MCF 10A (cell line): ENCODE measurements around the gene LACTB. TPM values are rescaled to one million over a fixed set of nuclear protein-coding genes. Genes with fewer than 3 reads are reported as not detected.

Source experiments
- BruUV-seq: library from RNA; stranded (reverse); fragments of 400-500 nt; replicated peaks from 2 replicates; lab custom pipeline; 2021; lab: Mats Ljungman, UMichigan
- CTCF ChIA-PET: fragments of 300-600 bp; sonication (Branson Sonifier 250); formaldehyde crosslinking; extraction: SDS; loops from one replicate; lab custom pipeline; 2021; ENCODE audit warnings: antibody characterized with exemption, inconsistent platforms; lab: Yijun Ruan, JAX
- POLR2A ChIA-PET: fragments of 300-600, 350-650 bp; sonication (Branson Sonifier 250); formaldehyde crosslinking; extraction: SDS; loops from one replicate; lab custom pipeline; 2020; ENCODE audit warnings: antibody characterized with exemption, inconsistent platforms; lab: Yijun Ruan, JAX
- DNase-seq: peaks from one replicate; pipeline ENCODE4 v3.0.0-alpha.2; 2018; ENCODE audit not compliant: unreplicated experiment
- H3K27ac Mint-ChIP-seq: one replicate; pipeline ENCODE4 v1.8.0; 2022; ENCODE audit warnings: mild to moderate bottlenecking, low read depth, mixed read lengths; ENCODE audit not compliant: unreplicated experiment
- H3K27me3 Mint-ChIP-seq: one replicate; pipeline ENCODE4 v1.8.0; 2022; ENCODE audit warnings: mixed read lengths; ENCODE audit not compliant: insufficient read depth, unreplicated experiment
- H3K36me3 Mint-ChIP-seq: one replicate; pipeline ENCODE4 v1.8.0; 2022; ENCODE audit warnings: mild to moderate bottlenecking, moderate library complexity, mixed read lengths; ENCODE audit not compliant: insufficient read depth, unreplicated experiment
- H3K4me1 Mint-ChIP-seq: one replicate; pipeline ENCODE4 v1.8.0; 2022; ENCODE audit warnings: mixed read lengths; ENCODE audit not compliant: insufficient read depth, unreplicated experiment
- H3K4me3 Mint-ChIP-seq: one replicate; pipeline ENCODE4 v1.8.0; 2022; ENCODE audit warnings: mild to moderate bottlenecking, moderate library complexity, mixed read lengths; ENCODE audit not compliant: unreplicated experiment
- H3K9me3 Mint-ChIP-seq: one replicate; pipeline ENCODE4 v1.8.0; 2022; ENCODE audit warnings: mixed read lengths; ENCODE audit not compliant: unreplicated experiment
- intact Hi-C: fragments of 100-400 bp; cut with micrococcal nuclease; formaldehyde crosslinking; loops from 2 replicates; pipeline ENCODE4 v1.14.1; 2022
- total RNA-seq: library from RNA; stranded (reverse); gene quantifications from 2 replicates; pipeline ENCODE4 v1.2.3, GENCODE V29; 2022
- TF ChIP-seq, protein P1 (sequence below): fragments of 200-600 bp; IDR thresholded peaks from one replicate; pipeline ENCODE4 v1.8.0; 2022; ENCODE audit warnings: antibody characterized with exemption, mild to moderate bottlenecking; ENCODE audit not compliant: unreplicated experiment

LACTB gene
- total RNA-seq, 1 experiment from 2014 or later, result 9.9 TPM

DNA sequence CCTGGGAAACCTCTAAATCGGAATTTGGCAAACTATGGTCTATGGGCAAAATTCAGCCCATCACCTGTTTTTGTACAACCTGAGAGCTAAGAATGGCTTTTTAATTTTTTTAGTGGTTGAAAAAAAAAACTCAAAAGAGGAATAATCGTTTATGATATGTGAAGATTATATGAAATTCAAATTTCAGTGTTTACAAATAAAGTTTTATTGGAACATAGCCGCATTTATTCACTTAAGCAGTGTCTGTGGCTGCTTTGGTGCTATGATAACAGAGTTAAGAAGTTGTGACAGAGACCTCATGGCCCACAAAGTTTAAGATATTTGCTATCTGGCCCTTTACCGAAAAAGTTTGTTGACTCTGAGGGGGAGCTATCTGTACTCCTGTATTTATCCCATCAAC is 36.4 kb upstream of the LACTB start:
- intact Hi-C loops, result no loop called here
- TF ChIP-seq, protein P1, sequence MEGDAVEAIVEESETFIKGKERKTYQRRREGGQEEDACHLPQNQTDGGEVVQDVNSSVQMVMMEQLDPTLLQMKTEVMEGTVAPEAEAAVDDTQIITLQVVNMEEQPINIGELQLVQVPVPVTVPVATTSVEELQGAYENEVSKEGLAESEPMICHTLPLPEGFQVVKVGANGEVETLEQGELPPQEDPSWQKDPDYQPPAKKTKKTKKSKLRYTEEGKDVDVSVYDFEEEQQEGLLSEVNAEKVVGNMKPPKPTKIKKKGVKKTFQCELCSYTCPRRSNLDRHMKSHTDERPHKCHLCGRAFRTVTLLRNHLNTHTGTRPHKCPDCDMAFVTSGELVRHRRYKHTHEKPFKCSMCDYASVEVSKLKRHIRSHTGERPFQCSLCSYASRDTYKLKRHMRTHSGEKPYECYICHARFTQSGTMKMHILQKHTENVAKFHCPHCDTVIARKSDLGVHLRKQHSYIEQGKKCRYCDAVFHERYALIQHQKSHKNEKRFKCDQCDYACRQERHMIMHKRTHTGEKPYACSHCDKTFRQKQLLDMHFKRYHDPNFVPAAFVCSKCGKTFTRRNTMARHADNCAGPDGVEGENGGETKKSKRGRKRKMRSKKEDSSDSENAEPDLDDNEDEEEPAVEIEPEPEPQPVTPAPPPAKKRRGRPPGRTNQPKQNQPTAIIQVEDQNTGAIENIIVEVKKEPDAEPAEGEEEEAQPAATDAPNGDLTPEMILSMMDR, result no peak
- Mint-ChIP-seq H3K4me3 (no peak overlapping the region), H3K9me3 (no peaks in the 10 kb centered on the region), H3K27me3 (no peaks in the 10 kb centered on the region), H3K36me3 (no peaks in the 10 kb centered on the region), H3K27ac (no peak overlapping the region), H3K4me1 (peaks cover under 1% of the 10 kb centered on the region)
- no peak for DNase-seq
- BruUV-seq, result no TSS peak
- ChIA-PET POLR2A (interaction anchor here (0.6 to 1.0 kb wide), 2 partner anchors 16 to 114 kb away, joined by 3 read pairs; no protein-coding TSS in a partner anchor), CTCF (interaction anchor here (0.7 to 1.7 kb wide), 2 partner anchors 10 to 1655 kb away, joined by 3 to 5 read pairs; no protein-coding TSS in a partner anchor)

DNA sequence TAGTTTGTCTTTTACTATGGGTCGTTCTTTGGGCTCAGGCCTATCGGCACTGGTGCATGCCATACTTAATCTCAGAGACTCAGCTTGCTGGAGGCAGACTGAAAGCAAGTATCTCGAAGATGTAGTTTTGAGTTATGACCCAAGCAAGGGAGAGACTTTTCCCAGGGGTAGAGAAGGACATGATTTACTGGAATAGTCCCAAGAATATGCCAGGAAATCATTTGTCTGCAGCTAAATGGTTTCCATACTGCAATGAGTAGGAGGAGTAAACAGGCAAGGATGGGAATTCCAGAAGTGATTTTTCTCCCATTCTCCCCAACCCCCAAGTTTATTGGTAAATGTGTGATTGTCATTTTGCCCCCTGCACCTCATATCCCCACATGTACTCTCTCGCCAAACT is 35.4 kb upstream of the LACTB start:
- H3K27me3 Mint-ChIP-seq, result no peaks in the 10 kb centered on the region
- no peaks in the 10 kb centered on the region for H3K36me3 Mint-ChIP-seq
- no peak for DNase-seq
- no peak overlapping the region for H3K4me3 Mint-ChIP-seq
- no peak overlapping the region for H3K27ac Mint-ChIP-seq
- no peaks in the 10 kb centered on the region for H3K4me1 Mint-ChIP-seq
- H3K9me3 Mint-ChIP-seq, result no peaks in the 10 kb centered on the region
- intact Hi-C loops, result no loop called here
- TF ChIP-seq, protein P1, result no peak
- ChIA-PET CTCF (interaction anchor here (0.7 to 1.7 kb wide), 4 partner anchors 9 to 1656 kb away, joined by 3 to 5 read pairs (median 3); no protein-coding TSS in a partner anchor), POLR2A (interaction anchor here (1.0 kb wide), 1 partner anchor 39 kb away, joined by 3 read pairs; no protein-coding TSS in a partner anchor)
- no TSS peak for BruUV-seq

DNA sequence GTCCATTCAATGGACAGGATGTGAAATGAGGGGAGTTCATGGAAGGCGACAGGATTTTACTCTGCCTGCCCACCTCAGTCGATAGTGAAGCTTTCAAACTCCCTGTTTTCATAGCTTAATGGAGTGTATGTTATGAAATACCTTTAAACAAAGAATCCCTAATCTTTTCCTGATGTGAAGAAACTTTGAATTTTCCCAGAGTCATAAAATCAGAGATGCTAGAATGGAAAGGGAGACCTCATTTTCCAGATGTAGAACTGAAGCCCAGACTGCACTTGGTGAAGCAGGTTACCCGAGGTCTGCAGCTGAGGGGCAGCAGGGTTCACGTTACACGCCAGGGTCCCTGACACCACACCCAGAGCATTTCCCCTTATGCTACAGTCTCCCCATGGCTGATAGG is 34.7 kb upstream of the LACTB start:
- Mint-ChIP-seq H3K9me3 (no peaks in the 10 kb centered on the region), H3K27me3 (no peaks in the 10 kb centered on the region), H3K27ac (no peak overlapping the region), H3K4me3 (no peak overlapping the region), H3K36me3 (no peaks in the 10 kb centered on the region), H3K4me1 (no peaks in the 10 kb centered on the region)
- TF ChIP-seq, protein P1, result no peak
- POLR2A ChIA-PET, result interaction anchor here (0.7 to 1.0 kb wide), 2 partner anchors 37 to 40 kb away, joined by 3 read pairs; no protein-coding TSS in a partner anchor
- CTCF ChIA-PET, result interaction anchor here (0.6 to 1.7 kb wide), 4 partner anchors 8 to 305 kb away, joined by 3 to 5 read pairs (median 4); no protein-coding TSS in a partner anchor
- no TSS peak for BruUV-seq
- intact Hi-C loops, result no loop called here
- no peak for DNase-seq

DNA sequence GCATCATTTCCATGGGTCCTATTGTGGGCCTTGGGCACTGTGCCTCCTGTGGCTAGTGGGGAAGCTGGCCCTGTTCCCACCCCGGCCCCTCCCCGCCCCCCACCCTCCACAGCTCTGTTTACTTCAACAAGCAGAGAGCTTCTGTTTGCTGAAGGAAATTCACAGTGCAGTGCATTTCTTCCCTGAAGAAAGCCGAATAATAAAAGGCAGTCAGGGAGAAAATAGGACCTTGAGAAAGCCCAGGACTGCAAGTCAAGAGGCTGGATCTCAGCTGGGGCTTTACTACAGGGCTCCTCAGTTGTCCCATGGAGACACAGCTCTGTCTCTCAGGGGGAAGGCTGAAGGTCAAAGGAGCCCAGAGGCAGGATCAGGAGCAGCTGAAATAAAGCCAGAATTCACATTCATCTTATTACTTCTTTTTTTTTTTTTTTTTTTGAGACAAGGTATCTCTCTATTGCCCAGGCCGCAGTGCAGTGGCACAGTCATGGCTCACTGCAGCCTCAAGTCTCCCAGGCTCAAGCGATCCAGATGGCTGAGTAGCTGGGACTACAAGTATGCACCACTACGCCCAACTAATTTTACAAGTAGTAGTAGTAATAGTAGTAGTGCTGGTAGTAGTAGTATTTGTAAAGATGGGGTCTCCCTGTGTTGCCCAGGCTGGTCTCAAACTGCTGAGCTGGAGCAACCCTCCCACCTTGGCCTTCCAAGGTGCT is 33.0 kb upstream of the LACTB start:
- TF ChIP-seq, protein P1, result no peak
- CTCF ChIA-PET, result interaction anchor here (0.6 to 8.4 kb wide), 10 partner anchors 12 to 346 kb away, joined by 3 to 109 read pairs (median 4); no protein-coding TSS in a partner anchor
- no peaks in the 10 kb centered on the region for H3K36me3 Mint-ChIP-seq
- no peaks in the 10 kb centered on the region for H3K9me3 Mint-ChIP-seq
- H3K4me3 Mint-ChIP-seq, result no peak overlapping the region
- intact Hi-C loops, result no loop called here
- BruUV-seq, result no TSS peak
- no peak overlapping the region for H3K27ac Mint-ChIP-seq
- no peaks in the 10 kb centered on the region for H3K27me3 Mint-ChIP-seq
- POLR2A ChIA-PET, result interaction anchor here (0.5 to 0.6 kb wide), 3 partner anchors 35 to 274 kb away, joined by 3 to 4 read pairs (median 3); no protein-coding TSS in a partner anchor
- H3K4me1 Mint-ChIP-seq, result no peaks in the 10 kb centered on the region
- no peak for DNase-seq
